GM12878 (cell line): ENCODE results near the gene SRGAP1. TPM values are rescaled to one million over a fixed set of nuclear protein-coding genes. Genes with fewer than 3 reads are reported as not detected.

ENCODE experiments used
- ATAC-seq: fragments of 200-7000 bp; cut with Tn5 transposase; 3 replicates; pipeline ENCODE4 v1.9.1; 2020; ENCODE audit warnings: mild to moderate bottlenecking, moderate library complexity
- BruUV-seq: library from RNA; stranded (reverse); fragments of 400-500 nt; replicated peaks from 2 replicates; lab custom pipeline; 2021; lab: Mats Ljungman, UMichigan
- CTCF ChIA-PET: fragments of 300-600 bp; sonication (Branson Sonifier 250); formaldehyde crosslinking; extraction: SDS; loops from one replicate; lab custom pipeline; 2021; ENCODE audit warnings: inconsistent platforms; lab: Yijun Ruan, JAX
- POLR2A ChIA-PET: fragments of 350-600 bp; formaldehyde crosslinking; extraction: SDS; loops from one replicate; lab custom pipeline; 2021; ENCODE audit warnings: inconsistent platforms; lab: Charles Lee
- RAD21 ChIA-PET: fragments of 300-600 bp; sonication (Branson Sonifier 250); formaldehyde crosslinking; loops from one replicate; lab custom pipeline; 2023; ENCODE audit warnings: antibody characterized with exemption; ENCODE audit not compliant: unreplicated experiment; lab: Charles Lee
- SMC1A ChIA-PET: fragments of 300-600 bp; sonication (Branson Sonifier 250); formaldehyde crosslinking; loops from one replicate; lab custom pipeline; 2023; ENCODE audit not compliant: unreplicated experiment, uncharacterized antibody; lab: Charles Lee
- DNase-seq: peaks from one replicate; pipeline ENCODE4 v3.0.0-alpha.2; 2011; ENCODE audit warnings: low read depth, low spot score
- FAIRE-seq: peaks from 3 replicates; lab custom pipeline; 2011; peaks lifted over from hg19 to GRCh38; lab: Jason Lieb, UNC
- H2AFZ ChIP-seq: 2 replicates; pipeline ENCODE4 v1.6.0; 2011; ENCODE audit warnings: low read depth, low read length, control low read depth; ENCODE audit not compliant: control insufficient read depth
- H3K27ac ChIP-seq: 2 replicates; pipeline ENCODE4 v1.5.1; 2011; ENCODE audit warnings: control low read depth; ENCODE audit not compliant: control insufficient read depth, insufficient read depth
- H3K27me3 ChIP-seq, 2 experiments: replicated peaks in 1 of 2; 2 replicates each; pipeline versions ENCODE4 v1.6.0 to v1.6.1; 2011; ENCODE audit warnings: low read length in 1 of 2; ENCODE audit not compliant: control insufficient read depth in 2 of 2, insufficient read depth in 2 of 2
- H3K36me3 ChIP-seq, 2 experiments: 2 replicates each; pipeline ENCODE4 v1.5.1; 2011; ENCODE audit warnings: low read length in 1 of 2; ENCODE audit not compliant: control insufficient read depth in 2 of 2, insufficient read depth in 2 of 2
- H3K4me1 ChIP-seq: 2 replicates; pipeline ENCODE4 v1.6.1; 2011; ENCODE audit warnings: mild to moderate bottlenecking, low read length, moderate library complexity, mixed read lengths; ENCODE audit not compliant: control insufficient read depth, insufficient read depth
- H3K4me2 ChIP-seq: 2 replicates; pipeline ENCODE4 v1.6.0; 2011; ENCODE audit warnings: control low read depth; ENCODE audit not compliant: control insufficient read depth, insufficient read depth
- H3K4me3 ChIP-seq: fragments of 200-600 bp; sonication (generic); 2 replicates; pipeline ENCODE4 v1.5.1; 2016
- H3K79me2 ChIP-seq: 2 replicates; pipeline ENCODE4 v1.6.0; 2011; ENCODE audit warnings: low read length; ENCODE audit not compliant: control insufficient read depth, insufficient read depth
- H3K9ac ChIP-seq: 2 replicates; pipeline ENCODE4 v1.8.0; 2011; ENCODE audit warnings: low read length, control low read depth, mixed read lengths; ENCODE audit not compliant: control insufficient read depth, insufficient read depth
- H3K9me3 ChIP-seq: replicated peaks from 3 replicates; pipeline ENCODE4 v1.5.1; 2011; ENCODE audit warnings: mild to moderate bottlenecking, low read length; ENCODE audit not compliant: control insufficient read depth, insufficient read depth
- H4K20me1 ChIP-seq: 2 replicates; pipeline ENCODE4 v1.6.0; 2011; ENCODE audit not compliant: control insufficient read depth, insufficient read depth
- BCL3 ChIP-seq: IDR thresholded peaks from 2 replicates; pipeline ENCODE4 v1.6.1; 2011; ENCODE audit warnings: borderline replicate concordance, low read depth, mild to moderate bottlenecking, moderate library complexity, low read length; ENCODE audit not compliant: insufficient read depth, poor library complexity, severe bottlenecking
- IRF4 ChIP-seq: IDR thresholded peaks from 2 replicates; pipeline ENCODE4 v1.6.1; 2011; ENCODE audit warnings: low read depth, low read length
- JUND ChIP-seq: IDR thresholded peaks from 2 replicates; pipeline ENCODE4 v1.6.1; 2012; ENCODE audit warnings: low read depth, mild to moderate bottlenecking, low read length, improper control_type of control experiment, moderate library complexity
- MEF2B ChIP-seq: fragments of 450-650 bp; IDR thresholded peaks from 2 replicates; pipeline ENCODE4 v1.6.1; 2018; ENCODE audit warnings: mild to moderate bottlenecking, moderate library complexity; ENCODE audit not compliant: partially characterized antibody, poor library complexity, severe bottlenecking
- MTA3 ChIP-seq: IDR thresholded peaks from 2 replicates; pipeline ENCODE4 v1.6.1; 2012; ENCODE audit warnings: low read length, inconsistent platforms, borderline replicate concordance
- MYC ChIP-seq: IDR thresholded peaks from 2 replicates; pipeline ENCODE4 v1.6.1; 2011; ENCODE audit warnings: mild to moderate bottlenecking, low read length, moderate library complexity, inconsistent platforms; ENCODE audit not compliant: insufficient read depth, insufficient replicate concordance, insufficient read length, severe bottlenecking
- NBN ChIP-seq: fragments of 450-650 bp; IDR thresholded peaks from 2 replicates; pipeline ENCODE4 v1.6.1; 2016
- PAX8 ChIP-seq: fragments of 450-650 bp; IDR thresholded peaks from 2 replicates; pipeline ENCODE4 v1.6.1; 2017; ENCODE audit warnings: mild to moderate bottlenecking, moderate library complexity
- POLR2AphosphoS2 ChIP-seq: IDR thresholded peaks from 2 replicates; pipeline ENCODE4 v1.6.1; 2011; ENCODE audit warnings: low read depth, mild to moderate bottlenecking, low read length, improper control_type of control experiment, moderate library complexity
- RB1 ChIP-seq: fragments of 450-650 bp; formaldehyde crosslinking; IDR thresholded peaks from 2 replicates; pipeline ENCODE4 v1.6.1; 2017; ENCODE audit warnings: mild to moderate bottlenecking, borderline replicate concordance
- USF2 ChIP-seq: IDR thresholded peaks from 2 replicates; pipeline ENCODE4 v1.6.1; 2011; ENCODE audit warnings: low read depth, low read length, improper control_type of control experiment, borderline replicate concordance
- ZBTB11 ChIP-seq: fragments of 450-650 bp; formaldehyde crosslinking; IDR thresholded peaks from 2 replicates; pipeline ENCODE4 v1.5.0; 2022; ENCODE audit warnings: mild to moderate bottlenecking, missing genetic modification characterization
- WGBS: methylation state at CpG from one replicate; pipeline ENCODE4 v1.1.6; 2016; ENCODE audit warnings: low lambda C conversion rate; ENCODE audit not compliant: insufficient replicate concordance, insufficient coverage; ENCODE audit errors: missing lambda C conversion rate; 5-methylcytosine and 5-hydroxymethylcytosine counted together
- in situ Hi-C: fragments of 300-500 bp; cut with MboI; formaldehyde crosslinking; loops from 9 replicates; pipeline ENCODE4 v1.14.3; 2018; ENCODE audit warnings: mixed read lengths
- intact Hi-C: fragments of 100-400 bp; cut with micrococcal nuclease; formaldehyde crosslinking; loops from one replicate; pipeline ENCODE4 v1.14.2; 2022; ENCODE audit not compliant: unreplicated experiment
- polyA plus RNA-seq, 11 experiments: library from polyadenylated mRNA; depleted of rRNA in 4 of 11; unstranded in 6 of 11; stranded (reverse) in 5 of 11; fragments of >200 nt; fragmentation: Nextera tagmentation in 4 of 11; fragmentation: Illumina TruSeq in 1 of 11; extraction: Ambion mirVana in 4 of 11; extraction: Trizol in 1 of 11; gene quantifications; 1 replicate in 1 of 11; 2 replicates in 10 of 11; pipeline versions ENCODE4 v1.2.1 to v1.2.3, GENCODE V29; 2011 to 2016; ENCODE audit warnings: inconsistent platforms in 2 of 11, missing spikeins in 2 of 11, low read depth in 1 of 11
- total RNA-seq, 4 experiments: library from RNA; depleted of rRNA in 3 of 4; stranded (reverse); fragments of >200 nt in 3 of 4; fragmentation: Illumina TruSeq in 1 of 4; extraction: Trizol in 1 of 4; gene quantifications; 2 replicates each; pipeline versions ENCODE4 v1.2.1 to v1.2.3, GENCODE V29; 2013 to 2021

Gene SRGAP1
- total and polyA plus RNA-seq, 10 of the 15 experiments (the other 5 are each of a cell fraction or from before 2014, with no cell fraction given), result 0.16 to 0.85 (median 0.46) TPM

- ChIA-PET CTCF (interaction anchor here (0.6 kb wide), 1 partner anchor 49 kb away, joined by 3 read pairs; no protein-coding TSS in a partner anchor), POLR2A (no interaction called here)
Observed at GRCh38 chr12:63937378-63938316, 93.1 kb downstream of the SRGAP1 start.

More at GRCh38 chr12:63937378-63938316, 93.1 kb downstream of the SRGAP1 start:
- no peak for TF ChIP-seq BCL3
- TF ChIP-seq NBN, result no peak
- TF ChIP-seq USF2, result no peak
- no peak for TF ChIP-seq POLR2AphosphoS2
- TF ChIP-seq ZBTB11, result no peak
- no peak for TF ChIP-seq JUND
- no peak for TF ChIP-seq RB1
- TF ChIP-seq MEF2B, result no peak
- TF ChIP-seq MTA3, result no peak
- no peak for TF ChIP-seq MYC
- TF ChIP-seq IRF4, result no peak
- TF ChIP-seq PAX8, result no peak
- intact Hi-C loops, result no loop called here
- H3K27me3 ChIP-seq, result no peaks in the 10 kb centered on the region
- ChIA-PET SMC1A (no interaction called here), RAD21 (no interaction called here)
- FAIRE-seq (no peak), ATAC-seq (no peak), DNase-seq (no peak)
- H3K4me2 ChIP-seq, result no peak overlapping the region
- H3K9ac ChIP-seq, result no peak overlapping the region
- no TSS peak for BruUV-seq
- no peak overlapping the region for H3K4me3 ChIP-seq
- no peaks in the 10 kb centered on the region for H3K79me2 ChIP-seq
- H3K27ac ChIP-seq, result no peak overlapping the region
- in situ Hi-C loops, result no loop called here
- WGBS, result 59% methylated on average over 12 of the region's 12 CpGs
- H3K9me3 ChIP-seq, result no peaks in the 10 kb centered on the region
- H3K4me1 ChIP-seq, result no peaks in the 10 kb centered on the region
- H2AFZ ChIP-seq, result no peak overlapping the region
- H4K20me1 ChIP-seq, result no peaks in the 10 kb centered on the region
- no peaks in the 10 kb centered on the region for H3K36me3 ChIP-seq
